ENCODE data around the gene ZNF500. TPM values are rescaled to one million over a fixed set of nuclear protein-coding genes. Genes with fewer than 3 reads are reported as not detected.
"Not testable (repeated sequence)": the region's sequence is repeated elsewhere in the genome, so short reads cannot be mapped to it uniquely, and the experiment has no call there.

ZNF500 gene
- total RNA-seq, 6 experiments from 2014 or later, result 4.5 to 6.6 (median 5.8) TPM

DNA sequence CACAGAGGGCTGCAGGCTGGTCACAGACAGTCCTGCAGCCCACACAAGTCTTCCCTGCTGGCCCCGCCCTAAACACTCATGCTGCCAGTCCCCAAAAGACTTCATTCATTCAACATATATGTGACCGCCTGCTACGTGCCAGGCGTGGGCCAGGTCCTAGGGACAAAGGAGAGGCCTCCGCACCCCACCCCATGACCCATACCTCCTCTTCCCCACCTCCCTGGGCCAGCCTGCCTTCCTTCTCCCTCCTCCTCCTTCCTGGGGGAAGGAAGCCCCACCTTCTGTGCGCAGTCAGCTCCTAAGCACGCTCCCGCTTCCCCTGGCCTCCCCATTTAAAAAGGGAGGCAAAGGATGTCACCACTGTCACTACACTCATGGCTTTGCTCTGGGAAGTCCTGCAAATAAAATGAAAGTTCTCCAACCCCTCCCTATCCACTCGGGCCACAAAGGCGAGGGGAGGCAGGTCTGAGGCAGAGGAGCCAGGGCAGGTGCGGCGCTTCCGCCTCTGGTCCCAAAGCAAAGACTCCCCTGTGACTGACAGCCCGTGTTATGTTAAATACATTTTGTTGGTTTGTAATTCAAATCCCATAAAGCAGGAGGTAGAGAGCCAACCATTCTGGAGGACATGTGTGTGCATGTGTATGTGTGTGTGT is 23.6 kb downstream of the ZNF500 start:
- Histone ChIP-seq H3K9me3 (no peaks in the 10 kb centered on the region), H3K27me3 (no peaks in the 10 kb centered on the region), H3K4me1 (no peaks in the 10 kb centered on the region), H3K4me3 (no peak overlapping the region), H3K36me3 (no peaks in the 10 kb centered on the region), H3K27ac (no peak overlapping the region)
- intact Hi-C loops (cut with DNase I), result no loop called here
- ATAC-seq (peak in 1 of 4 donors; percentile 4), DNase-seq (no peak)
- TF ChIP-seq POLR2A (IDR thresholded peaks at IDR 0.05), result no peak
- TF ChIP-seq, protein P1, sequence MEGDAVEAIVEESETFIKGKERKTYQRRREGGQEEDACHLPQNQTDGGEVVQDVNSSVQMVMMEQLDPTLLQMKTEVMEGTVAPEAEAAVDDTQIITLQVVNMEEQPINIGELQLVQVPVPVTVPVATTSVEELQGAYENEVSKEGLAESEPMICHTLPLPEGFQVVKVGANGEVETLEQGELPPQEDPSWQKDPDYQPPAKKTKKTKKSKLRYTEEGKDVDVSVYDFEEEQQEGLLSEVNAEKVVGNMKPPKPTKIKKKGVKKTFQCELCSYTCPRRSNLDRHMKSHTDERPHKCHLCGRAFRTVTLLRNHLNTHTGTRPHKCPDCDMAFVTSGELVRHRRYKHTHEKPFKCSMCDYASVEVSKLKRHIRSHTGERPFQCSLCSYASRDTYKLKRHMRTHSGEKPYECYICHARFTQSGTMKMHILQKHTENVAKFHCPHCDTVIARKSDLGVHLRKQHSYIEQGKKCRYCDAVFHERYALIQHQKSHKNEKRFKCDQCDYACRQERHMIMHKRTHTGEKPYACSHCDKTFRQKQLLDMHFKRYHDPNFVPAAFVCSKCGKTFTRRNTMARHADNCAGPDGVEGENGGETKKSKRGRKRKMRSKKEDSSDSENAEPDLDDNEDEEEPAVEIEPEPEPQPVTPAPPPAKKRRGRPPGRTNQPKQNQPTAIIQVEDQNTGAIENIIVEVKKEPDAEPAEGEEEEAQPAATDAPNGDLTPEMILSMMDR (IDR thresholded peaks at IDR 0.05), result no peak
- WGBS (ENCODE audit: insufficient coverage, low coverage, low lambda C conversion rate, missing lambda C conversion rate), result 44% methylated on average over 10 of the region's 14 CpGs

DNA sequence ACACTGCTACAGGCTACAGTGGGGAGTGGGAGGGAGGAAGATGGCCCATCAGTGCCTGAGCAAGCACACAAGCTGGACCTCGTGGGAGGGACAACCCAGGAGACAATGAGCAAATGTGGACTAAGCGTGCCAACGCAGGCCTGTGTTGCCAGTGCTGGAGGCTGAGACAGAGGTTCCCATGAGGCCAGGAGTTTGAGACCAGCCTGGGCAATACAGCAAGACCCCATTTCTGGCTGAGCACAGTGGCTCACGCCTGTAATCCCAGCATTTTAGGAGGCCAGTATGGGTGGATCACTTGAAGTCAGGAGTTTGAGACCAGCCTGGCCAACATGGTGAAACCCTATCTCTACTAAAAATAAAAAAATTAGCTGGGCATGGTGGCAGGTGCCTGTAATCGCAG is 28.6 kb downstream of the ZNF500 start:
- not testable (repeated sequence) for H3K36me3 ChIP-seq, DNase-seq, H3K4me3 ChIP-seq, H3K4me1 ChIP-seq, H3K27me3 ChIP-seq, ATAC-seq, H3K27ac ChIP-seq, H3K9me3 ChIP-seq
- WGBS (ENCODE audit: insufficient coverage, low coverage, low lambda C conversion rate, missing lambda C conversion rate), result 62% methylated on average over 3 of the region's 5 CpGs
- intact Hi-C loops (cut with DNase I), result loop anchor here in 1 of 2 donors (10.0 kb wide), 1 partner anchor 216 kb away; the partner anchor contains the start of gene SEC14L5

DNA sequence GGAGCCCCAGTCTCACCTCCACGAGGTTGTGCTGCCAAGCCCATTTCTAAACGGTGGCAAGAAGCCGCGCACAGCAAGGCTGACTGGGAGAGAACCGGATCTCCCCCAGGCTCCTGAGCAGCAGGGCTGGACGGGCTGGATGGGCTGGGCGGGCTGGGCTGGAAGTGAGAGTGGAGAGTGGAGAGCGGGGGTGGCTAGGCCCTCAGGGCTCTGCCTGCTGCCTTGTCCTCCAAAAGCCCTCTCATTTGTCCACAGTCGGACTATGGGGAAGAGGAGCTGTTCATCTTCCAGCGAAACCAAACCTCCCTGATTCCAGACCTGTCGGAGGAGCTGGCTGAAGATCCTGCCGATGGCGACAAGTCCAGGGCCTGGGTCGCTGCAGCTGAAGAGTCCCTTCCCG is 29.4 kb downstream of the ZNF500 start:
- DNase-seq, result no peak

DNA sequence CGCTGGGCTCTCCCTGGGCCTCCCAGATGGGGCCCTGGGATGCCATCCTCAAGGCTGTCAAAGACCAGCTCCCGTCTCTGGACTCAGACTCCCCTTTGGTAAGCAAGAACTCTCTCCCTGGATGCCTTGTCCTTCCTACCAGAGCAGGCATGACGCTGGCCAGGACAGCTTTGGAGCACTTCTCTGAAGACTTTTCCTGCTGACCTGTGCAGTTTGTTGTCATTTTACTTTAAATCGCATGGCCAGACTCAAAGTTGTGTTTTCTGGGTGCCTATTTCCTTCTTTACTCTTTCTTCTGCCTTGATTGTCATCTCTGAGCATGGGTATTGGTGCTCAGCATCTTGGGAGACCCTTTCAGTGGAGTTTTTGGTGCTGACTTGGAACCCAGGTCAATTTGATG is 30.4 kb downstream of the ZNF500 start:
- H3K27ac ChIP-seq, result no peak overlapping the region
- ATAC-seq, result no peak
- H3K4me1 ChIP-seq, result peaks cover 0 to 11% (median 0%) of the 10 kb centered on the region in 4 donors
- no peaks in the 10 kb centered on the region for H3K27me3 ChIP-seq
- H3K9me3 ChIP-seq, result no peaks in the 10 kb centered on the region
- intact Hi-C loops (cut with DNase I), result loop anchor here in 1 of 2 donors (10.0 kb wide), 1 partner anchor 218 kb away; the partner anchor contains the start of gene SEC14L5
- WGBS (ENCODE audit: insufficient coverage, low coverage, low lambda C conversion rate, missing lambda C conversion rate), result 53% methylated on average over 2 of the region's 4 CpGs
- H3K36me3 ChIP-seq, result no peaks in the 10 kb centered on the region
- TF ChIP-seq, protein P1 (IDR thresholded peaks at IDR 0.05), result no peak
- TF ChIP-seq POLR2A (IDR thresholded peaks at IDR 0.05), result no peak
- no peak overlapping the region for H3K4me3 ChIP-seq
- no peak for DNase-seq

More for the DNA sequence above, 29.4 kb downstream of the ZNF500 start:
- Histone ChIP-seq H3K4me1 (peaks cover 0 to 11% (median 0%) of the 10 kb centered on the region in 4 donors), H3K27ac (no peak overlapping the region), H3K9me3 (no peaks in the 10 kb centered on the region), H3K27me3 (no peaks in the 10 kb centered on the region), H3K36me3 (no peaks in the 10 kb centered on the region), H3K4me3 (no peak overlapping the region)
- intact Hi-C loops (cut with DNase I), result loop anchor here in 1 of 2 donors (10.0 kb wide), 1 partner anchor 217 kb away; the partner anchor contains the start of gene SEC14L5
- no peak for TF ChIP-seq POLR2A (IDR thresholded peaks at IDR 0.05)
- TF ChIP-seq, protein P1 (IDR thresholded peaks at IDR 0.05), result no peak
- no peak for ATAC-seq
- WGBS (ENCODE audit: insufficient coverage, low coverage, low lambda C conversion rate, missing lambda C conversion rate), result 61% methylated on average over 2 of the region's 15 CpGs

Measured in right lobe of liver (tissue), 6 donors.